NCI-H146 treated with DMSO at 0.1 percent for 48 hours (cell line): Measurements from ENCODE around the gene ZNF764.
"Not testable (repeated sequence)": the region's sequence is repeated elsewhere in the genome, so short reads cannot be mapped to it uniquely, and the experiment has no call there.

ENCODE experiments used
- DNase-seq: peaks from one replicate; lab custom pipeline; 2025; ENCODE audit not compliant: unreplicated experiment; lab: John Stamatoyannopoulos, UW

Gene ZNF764

GRCh38 chr16:30557957-30558788 is at the start of gene ZNF764:
Gene ZNF764, minus strand, starts transcription at chr16:30558374. Its CDS starts 192 bp downstream, at chr16:30558182.
- DNase-seq: peak; percentile 99

- DNase-seq: no peak
Measured at GRCh38 chr16:30606004-30606403, 47.8 kb upstream of the ZNF764 start.

GRCh38 chr16:30605158-30605557 is 47.0 kb upstream of the ZNF764 start:
- no peak for DNase-seq

GRCh38 chr16:30604316-30604947 is 46.3 kb upstream of the ZNF764 start:
- DNase-seq: no peak

- DNase-seq: no peak
Measured at GRCh38 chr16:30603945-30604315, 45.8 kb upstream of the ZNF764 start.

GRCh38 chr16:30602616-30603277 is 44.6 kb upstream of the ZNF764 start:
- no peak for DNase-seq

- no peak for DNase-seq
Measured at GRCh38 chr16:30601966-30602365, 43.8 kb upstream of the ZNF764 start.

GRCh38 chr16:30600929-30601328 is 42.8 kb upstream of the ZNF764 start:
- DNase-seq: no peak

GRCh38 chr16:30600215-30600614 is 42.0 kb upstream of the ZNF764 start:
- no peak for DNase-seq

- DNase-seq: no peak
Measured at GRCh38 chr16:30592871-30593270, 34.7 kb upstream of the ZNF764 start.

GRCh38 chr16:30590869-30591268 is 32.7 kb upstream of the ZNF764 start:
- DNase-seq: not testable (repeated sequence)

GRCh38 chr16:30589582-30589981 is 31.4 kb upstream of the ZNF764 start:
- not testable (repeated sequence) for DNase-seq

GRCh38 chr16:30588651-30589050 is 30.5 kb upstream of the ZNF764 start:
- DNase-seq: no peak

- DNase-seq: peak; percentile 99
Measured at GRCh38 chr16:30585400-30586191, 27.4 kb upstream of the ZNF764 start, which contains the start of gene ZNF785. Gene ZNF785, minus strand, starts transcription at chr16:30585697. Its CDS starts 86 bp downstream, at chr16:30585611.

GRCh38 chr16:30585022-30585399 is 26.8 kb upstream of the ZNF764 start:
- peak; percentile 48 for DNase-seq

- no peak for DNase-seq
Measured at GRCh38 chr16:30582611-30583340, 24.6 kb upstream of the ZNF764 start.

GRCh38 chr16:30581457-30581856 is 23.3 kb upstream of the ZNF764 start:
- no peak for DNase-seq

- DNase-seq: no peak
Measured at GRCh38 chr16:30574678-30575077, 16.5 kb upstream of the ZNF764 start.

GRCh38 chr16:30571445-30572322 is 13.5 kb upstream of the ZNF764 start, which contains the start of gene ZNF688:
Gene ZNF688, minus strand, starts transcription at chr16:30571714. Its CDS starts 85 bp downstream, at chr16:30571629.
- peak; percentile 96 for DNase-seq
